GM19463 (cell line): ENCODE results near the gene NEGR1.
"Not testable (repeated sequence)": the region's sequence is repeated elsewhere in the genome, so short reads cannot be mapped to it uniquely, and the experiment has no call there.

Experiments
- ATAC-seq: cut with Tn5 transposase; IDR thresholded peaks from one replicate; pipeline ENCODE4 v1.9.1; 2021; ENCODE audit warnings: mild to moderate bottlenecking, moderate library complexity; ENCODE audit not compliant: unreplicated experiment

NEGR1 gene

DNA sequence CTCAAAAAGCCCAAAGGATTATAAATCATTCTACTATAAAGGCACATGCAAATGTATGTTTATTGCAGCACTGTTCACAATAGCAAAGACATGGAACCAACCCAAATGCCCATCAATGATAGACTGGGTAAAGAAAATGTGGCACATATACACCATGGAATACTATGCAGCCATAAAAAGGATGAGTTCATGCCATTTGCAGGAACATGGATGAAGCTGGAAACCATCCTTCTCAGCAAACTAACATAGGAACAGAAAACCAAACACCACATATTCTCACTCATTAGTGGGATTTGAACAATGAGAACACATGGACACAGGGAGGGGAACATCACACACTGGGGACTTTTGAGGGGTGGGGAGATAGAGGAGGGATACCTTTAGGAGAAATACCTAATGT lies 46.4 kb downstream of the NEGR1 start:
- not testable (repeated sequence) for ATAC-seq

- ATAC-seq, result no peak
Observed at GRCh38 chr1:72235062-72235461, 47.3 kb downstream of the NEGR1 start.

GRCh38 chr1:72230746-72231145 lies 51.6 kb downstream of the NEGR1 start:
- ATAC-seq, result no peak

DNA sequence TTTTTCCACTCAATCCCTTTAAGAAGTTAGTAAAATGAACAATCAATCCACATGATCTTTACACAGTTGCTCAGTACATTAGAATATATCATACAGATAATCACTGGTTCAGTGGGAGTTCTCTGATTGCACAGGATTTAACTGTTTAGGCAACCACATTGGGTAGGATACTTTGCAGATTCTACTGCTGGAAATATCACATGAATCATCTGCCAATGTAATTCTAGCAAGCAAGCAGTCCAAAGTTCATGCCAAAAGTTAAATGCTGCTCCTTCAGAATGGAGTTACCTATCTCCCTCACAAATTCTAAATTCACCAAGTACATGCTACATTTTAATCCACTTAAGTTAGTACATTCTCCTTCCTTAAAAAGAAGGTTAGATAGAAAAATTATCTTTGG lies 52.4 kb downstream of the NEGR1 start:
- ATAC-seq, result no peak

DNA sequence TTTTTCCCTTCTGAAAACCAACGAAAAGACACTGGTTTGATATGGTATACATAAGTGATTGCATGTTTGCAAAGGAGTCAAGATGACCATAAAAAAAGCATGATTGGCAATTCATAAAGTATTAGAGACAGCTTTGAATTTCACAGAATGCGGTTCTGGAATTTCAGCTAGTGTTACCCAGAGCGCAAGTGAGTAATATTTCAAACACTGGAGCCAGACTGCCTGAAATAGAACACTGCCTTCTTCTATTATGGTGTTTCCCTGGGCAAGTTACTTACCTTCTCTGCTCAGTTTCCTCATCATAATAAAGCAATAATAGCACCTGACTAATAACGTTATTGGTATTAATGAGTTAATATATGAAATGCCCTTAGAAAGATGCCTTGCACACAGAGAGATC lies 54.7 kb downstream of the NEGR1 start:
- ATAC-seq, result no peak

- no peak for ATAC-seq
Observed at GRCh38 chr1:72224506-72224905, 57.8 kb downstream of the NEGR1 start.

DNA sequence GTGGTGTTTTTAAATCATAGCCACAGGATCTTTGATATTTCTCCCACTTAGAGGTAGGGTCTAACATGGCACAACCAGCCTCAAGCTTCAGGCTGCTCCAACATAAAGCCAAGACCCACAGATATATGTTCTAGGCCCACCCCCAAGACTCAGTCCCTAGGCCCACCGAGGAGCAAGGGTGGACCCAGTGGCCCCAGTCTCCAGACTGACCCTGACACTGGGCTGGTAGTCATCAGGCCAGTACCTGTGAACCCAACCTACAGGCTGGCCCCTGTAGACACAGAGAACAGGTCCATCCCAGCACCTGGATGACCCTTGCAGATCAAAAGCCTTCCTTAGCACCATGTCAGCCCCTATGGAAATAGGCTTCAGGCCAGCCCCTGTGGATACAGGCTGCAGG lies 60.5 kb downstream of the NEGR1 start:
- no peak for ATAC-seq

DNA sequence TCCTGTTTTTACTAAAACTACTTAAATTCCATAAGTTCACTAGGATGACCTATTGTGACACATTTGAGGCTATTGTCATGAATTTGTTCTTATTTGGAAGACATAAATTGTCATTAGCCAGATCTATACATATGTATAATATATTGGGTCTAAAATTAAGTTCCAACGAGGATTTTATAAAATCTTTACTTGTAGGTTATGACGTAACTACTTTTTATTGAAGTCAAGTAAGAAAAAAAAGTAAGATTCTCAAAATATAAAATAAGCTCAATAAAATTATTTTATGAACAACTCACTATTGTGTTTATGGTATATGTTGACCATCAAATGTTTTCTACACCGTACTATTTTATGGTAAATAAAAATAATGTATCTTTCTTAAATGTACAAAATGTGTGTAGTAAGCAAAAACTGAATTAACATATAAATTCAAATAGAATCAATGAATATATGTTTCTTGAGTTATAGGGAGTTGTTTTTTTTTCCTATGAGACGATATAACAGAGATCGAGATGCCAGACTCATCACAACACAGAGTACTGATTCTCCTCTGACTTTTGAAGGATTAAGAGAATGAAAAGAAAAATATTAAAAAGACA lies 64.1 kb downstream of the NEGR1 start:
- no peak for ATAC-seq

- ATAC-seq, result no peak
Observed at GRCh38 chr1:72207059-72207458, 75.3 kb downstream of the NEGR1 start.

- ATAC-seq, result no peak
Observed at GRCh38 chr1:72202761-72203160, 79.6 kb downstream of the NEGR1 start.

DNA sequence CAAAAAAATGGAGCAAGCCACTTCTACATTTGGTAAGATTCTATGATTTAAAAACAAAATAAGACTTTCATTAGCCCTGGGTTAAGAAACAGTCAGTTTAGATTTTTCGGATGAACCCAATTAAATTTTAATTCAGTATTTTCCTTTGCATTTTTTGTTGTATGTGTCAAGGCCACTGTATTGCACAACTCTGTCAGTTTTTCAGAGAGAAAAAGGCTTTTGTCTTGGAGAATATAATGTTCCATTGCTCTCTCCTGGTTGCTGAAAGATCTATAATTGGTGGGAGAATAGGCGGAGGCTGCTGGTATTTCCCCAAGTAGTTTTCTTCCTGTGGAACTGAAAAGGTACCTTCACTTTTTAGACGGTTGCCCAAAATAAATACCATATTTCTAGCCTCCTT lies 84.6 kb downstream of the NEGR1 start:
- no peak for ATAC-seq

DNA sequence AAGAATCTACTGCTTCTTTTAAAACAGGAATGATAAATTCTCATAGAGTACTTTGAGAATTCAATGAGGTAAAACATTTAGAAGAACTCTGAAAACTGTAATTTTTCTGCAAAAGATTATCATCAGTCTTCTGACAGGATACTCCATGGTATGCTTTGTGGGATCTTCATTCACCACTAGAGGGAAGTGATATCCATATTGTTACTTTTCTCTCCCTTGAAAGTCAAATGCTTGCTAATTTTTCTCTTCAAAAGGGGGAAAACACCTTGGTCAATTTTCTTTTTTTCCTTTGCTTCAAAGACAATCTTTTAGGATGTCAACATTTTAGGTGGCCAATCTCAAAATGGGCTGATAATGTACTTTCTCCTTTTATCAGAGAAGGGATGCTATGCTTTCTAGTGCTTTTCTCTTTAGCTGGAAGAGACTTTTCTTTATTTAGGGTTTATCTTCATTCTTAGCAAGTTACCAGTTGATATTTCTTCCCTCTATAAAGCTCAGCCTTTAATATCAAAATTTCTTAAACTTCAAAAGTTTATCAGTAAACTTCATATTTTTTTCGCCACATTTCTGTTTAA lies 95.5 kb downstream of the NEGR1 start:
- ATAC-seq, result no peak

DNA sequence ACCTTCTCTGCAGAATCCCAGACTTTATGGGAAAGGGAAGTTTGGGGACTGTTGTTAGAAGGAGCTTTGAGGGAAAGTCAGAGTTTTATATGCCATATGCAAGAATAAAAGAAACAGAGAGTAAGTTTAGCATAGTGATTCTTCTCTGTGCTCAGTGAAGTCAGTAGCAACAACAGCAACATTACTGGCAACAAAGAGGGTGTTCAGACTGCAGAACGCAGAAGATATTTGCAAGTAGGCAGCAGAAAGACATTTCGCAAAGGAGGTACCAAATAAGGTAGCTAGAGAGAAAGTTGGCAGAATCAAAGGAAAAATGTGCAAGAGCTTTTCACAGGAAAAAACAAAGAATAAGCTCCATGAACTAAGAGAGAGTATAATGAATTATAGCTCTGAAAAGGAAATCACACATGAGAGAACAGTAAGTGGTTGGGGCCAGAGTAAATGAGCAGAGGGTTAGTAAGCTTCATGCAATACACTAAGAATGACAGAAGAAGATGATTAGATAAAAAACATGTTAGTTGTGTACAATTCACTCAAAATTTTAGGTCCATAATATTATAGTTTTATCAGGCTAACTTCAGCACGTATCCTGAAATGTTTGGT lies 98.1 kb downstream of the NEGR1 start:
- no peak for ATAC-seq

- ATAC-seq, result no peak
Observed at GRCh38 chr1:72182859-72183258, 99.5 kb downstream of the NEGR1 start.

DNA sequence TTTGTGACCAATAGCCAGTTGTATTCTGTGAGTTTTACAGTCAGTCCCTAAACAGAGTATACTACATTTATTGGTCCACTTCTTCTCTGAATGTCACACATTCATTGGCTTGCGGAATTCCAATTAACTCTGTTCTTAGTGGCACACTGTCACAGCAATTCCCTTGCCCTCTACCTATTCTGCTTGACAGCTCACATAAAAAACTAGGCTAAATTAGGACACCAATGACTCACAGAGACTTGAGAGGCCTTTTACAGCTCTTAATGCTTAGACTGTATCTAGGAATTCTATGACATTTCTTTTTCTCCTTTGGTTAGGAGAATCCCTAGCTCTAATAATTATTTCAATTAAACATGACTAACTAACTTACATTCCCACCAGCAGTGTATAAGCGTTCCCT lies 104.1 kb downstream of the NEGR1 start:
- ATAC-seq, result no peak

DNA sequence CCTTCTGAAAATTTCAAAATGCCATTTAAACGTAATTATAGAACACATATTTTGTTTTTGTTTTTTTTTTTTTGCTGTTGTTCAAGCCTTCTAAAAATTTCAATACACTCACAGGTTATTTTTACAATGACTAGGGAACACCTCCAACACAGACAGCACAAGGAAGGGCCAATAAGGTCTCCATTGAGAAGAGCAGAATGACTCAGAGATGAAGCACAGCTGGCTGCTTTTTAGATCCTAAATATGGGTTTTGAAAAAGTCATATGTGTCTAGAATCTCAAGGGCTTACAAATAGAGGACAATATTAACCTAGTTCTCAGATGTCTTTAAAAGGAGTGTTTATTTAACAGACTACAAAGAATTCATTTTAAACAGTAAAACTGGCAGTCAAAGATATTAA lies 104.6 kb downstream of the NEGR1 start:
- ATAC-seq, result no peak

DNA sequence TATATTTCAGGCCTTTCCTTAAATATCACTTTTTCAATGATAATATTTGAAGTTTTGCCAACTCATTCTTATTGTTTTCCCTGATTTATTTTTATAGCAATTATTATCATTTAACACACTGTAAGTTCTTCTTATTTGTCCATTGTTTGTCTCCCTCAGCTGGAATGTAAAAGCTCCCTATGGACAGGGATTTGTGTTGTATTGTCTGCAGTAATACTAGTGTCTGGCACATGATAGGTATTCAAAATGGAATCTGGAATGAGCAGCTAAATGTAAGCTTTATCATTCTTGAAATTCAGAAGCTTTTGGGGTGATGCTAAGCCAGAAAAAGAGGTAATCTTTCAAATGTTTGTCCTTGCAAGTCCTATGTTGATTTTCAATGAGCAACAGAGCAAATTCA lies 112.1 kb downstream of the NEGR1 start:
- ATAC-seq, result no peak

GRCh38 chr1:72166426-72166825 lies 115.9 kb downstream of the NEGR1 start:
- ATAC-seq, result no peak

- no peak for ATAC-seq
Observed at GRCh38 chr1:72150508-72150907, 131.8 kb downstream of the NEGR1 start.

DNA sequence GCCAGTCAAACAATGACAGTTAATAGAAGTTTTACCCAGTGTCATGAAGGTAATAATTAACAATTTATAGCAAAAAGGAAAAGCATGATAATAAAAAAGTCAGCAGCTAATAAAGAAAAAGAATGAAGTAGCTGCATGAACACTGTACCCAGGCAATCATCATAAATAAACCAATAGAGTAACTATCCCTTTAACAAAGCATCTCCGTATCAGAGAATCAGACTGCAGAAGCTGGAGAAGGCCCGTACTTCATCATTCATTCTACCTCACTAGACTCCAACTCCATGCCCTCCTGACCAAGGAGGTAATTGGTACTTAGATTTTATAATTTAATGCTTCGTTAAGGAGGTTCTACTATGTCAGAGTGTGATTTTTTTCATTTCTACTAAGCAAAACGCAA lies 140.5 kb downstream of the NEGR1 start:
- no peak for ATAC-seq

GRCh38 chr1:72140222-72140621 lies 142.1 kb downstream of the NEGR1 start:
- ATAC-seq, result no peak

- no peak for ATAC-seq
Observed at GRCh38 chr1:72137656-72138055, 144.7 kb downstream of the NEGR1 start.

DNA sequence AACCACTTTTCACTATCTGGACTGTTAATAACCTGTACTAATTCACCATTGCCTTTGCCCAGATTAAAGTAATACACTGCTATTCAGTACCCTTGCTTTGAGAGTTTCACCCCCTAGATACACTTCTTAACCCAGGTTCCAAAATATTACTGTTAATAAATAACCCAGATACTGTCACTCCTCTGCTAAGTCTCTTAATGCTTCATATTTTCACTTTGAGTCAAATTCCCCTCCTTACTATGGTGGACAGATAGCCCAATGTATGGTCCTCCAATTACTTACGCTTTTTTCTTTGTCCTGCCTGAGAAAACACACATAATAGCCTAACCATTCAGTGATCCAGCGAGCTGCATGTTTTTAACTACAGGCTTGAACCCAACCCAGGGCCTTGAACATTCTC lies 152.5 kb downstream of the NEGR1 start:
- peak; percentile 71 for ATAC-seq
